Left hindlimb (tissue), 1 donor: ENCODE measurements around the gene IDH2.
"Not testable (repeated sequence)": the region's sequence is repeated elsewhere in the genome, so short reads cannot be mapped to it uniquely, and the experiment has no call there.

ENCODE experiments used
- DNase-seq: peaks from one replicate; pipeline ENCODE4 v3.0.0-alpha.2; 2018

IDH2 gene

DNA sequence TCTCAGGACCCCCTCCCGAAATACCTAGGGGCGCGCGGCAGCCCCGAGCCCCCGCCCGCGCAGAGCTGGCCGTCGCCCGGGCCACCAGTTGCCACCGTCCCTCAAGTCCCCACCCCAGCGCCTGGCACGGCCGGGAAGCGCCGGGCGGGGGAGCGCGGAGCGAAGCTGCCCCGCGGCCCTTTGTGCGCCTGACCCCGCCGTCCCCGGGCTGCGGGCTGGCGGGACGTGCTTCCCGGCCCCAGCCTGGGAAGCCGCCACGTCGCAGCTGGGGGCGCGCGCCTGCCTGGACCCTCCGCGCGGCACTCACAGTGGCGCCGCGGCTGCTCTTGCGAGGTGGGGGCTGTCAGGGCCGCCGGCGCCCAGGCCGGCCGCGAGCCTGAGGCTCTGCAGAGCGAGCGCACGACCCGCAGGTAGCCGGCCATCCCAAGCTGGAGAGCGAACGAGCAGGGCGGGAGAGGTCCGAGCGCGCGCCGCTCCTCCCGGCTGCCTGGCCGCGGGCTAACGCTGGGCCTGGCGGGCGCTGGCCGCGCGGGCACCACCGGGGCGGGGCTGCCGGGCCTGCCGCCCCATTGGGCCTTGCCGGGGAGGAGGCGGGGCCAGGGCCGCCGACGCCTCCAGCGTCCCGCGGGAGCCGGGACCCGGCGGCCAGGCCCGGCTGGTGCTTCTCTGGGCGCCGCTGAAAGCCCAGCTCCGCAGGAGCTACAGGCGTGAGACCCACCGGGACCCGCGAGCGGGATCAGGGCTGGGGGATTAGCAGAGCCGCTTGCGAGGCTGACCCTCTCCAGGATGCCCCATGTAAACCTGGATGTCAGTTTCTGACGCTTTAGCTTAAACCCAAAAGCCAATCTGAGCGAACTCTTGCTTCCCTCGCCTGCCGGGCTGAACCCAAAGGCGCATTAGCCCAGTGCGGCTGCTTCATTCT lies at the start of gene IDH2:
Gene IDH2, minus strand, starts transcription at position 500 of the 922 bp plus-strand sequence. Its CDS starts 78 bp downstream, at position 422.
- DNase-seq: peak; percentile 87

DNA sequence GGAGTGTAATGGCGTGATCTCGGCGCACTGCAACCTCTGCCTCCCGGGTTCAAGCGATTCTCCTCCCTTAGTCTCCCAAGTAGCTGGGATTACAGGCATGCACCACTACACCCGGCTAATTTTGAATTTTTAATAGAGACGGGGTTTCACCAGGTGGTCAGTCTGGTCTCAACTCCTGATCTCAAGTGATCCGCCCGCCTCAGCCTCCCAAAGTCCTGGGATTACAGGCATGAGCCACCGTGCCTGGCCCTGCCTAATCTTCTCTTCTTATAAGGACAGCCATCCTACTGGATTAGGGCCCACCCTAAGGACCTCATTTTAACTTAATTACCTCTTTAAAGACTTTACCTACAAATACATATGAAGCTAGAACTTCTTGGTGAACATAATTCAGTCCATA lies 48.3 kb upstream of the IDH2 start:
- not testable (repeated sequence) for DNase-seq

DNA sequence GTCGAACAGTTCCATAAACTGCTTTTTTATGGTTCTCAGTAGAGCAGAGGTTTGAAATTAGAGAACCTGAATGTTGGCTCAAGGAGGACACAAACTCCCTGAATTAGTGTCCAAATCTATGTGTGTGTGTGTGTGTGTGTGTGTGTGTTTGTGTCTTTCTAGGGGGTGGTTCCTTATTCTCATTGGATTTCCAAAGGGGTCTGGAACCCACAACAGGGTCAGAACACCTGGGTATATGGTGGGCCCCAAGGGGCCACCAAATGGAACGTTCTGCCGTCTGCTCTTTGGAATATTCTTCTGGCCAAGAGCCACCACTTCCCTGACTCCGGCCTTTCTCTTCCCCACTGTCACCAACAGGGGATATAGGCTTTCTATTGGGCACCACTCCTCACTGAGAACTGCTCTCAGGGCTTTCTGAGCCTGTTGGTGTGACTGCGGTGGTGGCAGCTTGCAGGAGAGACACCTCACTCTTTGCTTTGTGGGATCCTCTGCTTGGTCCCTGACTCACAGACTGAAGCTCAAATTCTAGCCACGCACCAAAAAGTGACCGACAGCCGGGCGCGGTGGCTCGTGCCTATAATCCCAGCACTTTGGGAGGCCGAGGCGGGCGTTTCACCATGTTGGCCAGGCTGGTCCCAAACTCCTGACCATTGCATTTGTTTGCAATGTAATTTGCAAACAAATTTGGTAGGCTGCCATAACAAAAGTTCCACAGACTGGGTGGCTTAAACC lies 47.5 kb upstream of the IDH2 start:
- no peak for DNase-seq

DNA sequence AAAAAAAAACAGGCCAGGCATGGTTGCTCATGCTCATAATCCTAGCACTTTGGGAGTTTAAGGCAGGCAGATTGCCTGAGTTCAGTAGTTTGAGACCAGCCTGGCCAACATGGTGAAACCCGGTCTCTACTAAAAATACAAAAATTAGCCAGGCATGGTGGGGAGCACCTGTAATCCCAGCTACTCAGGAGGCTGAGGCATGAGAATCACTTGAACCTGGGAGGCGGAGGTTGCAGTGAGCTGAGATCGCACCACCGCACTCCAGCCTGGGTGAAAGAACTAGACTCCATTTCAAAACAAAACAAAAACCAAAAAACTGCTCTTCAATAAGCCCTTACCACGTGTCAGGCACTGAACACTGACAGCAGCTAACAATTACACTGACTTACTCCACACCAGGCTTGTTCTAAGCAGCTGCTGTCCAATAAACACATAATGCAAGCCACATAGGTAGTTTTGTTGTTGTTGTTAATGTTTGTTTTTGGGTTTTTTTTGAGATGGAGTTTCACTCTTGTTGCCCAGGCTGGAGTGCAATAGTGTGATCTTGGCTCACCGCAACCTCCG lies 44.0 kb upstream of the IDH2 start:
- DNase-seq: not testable (repeated sequence)

DNA sequence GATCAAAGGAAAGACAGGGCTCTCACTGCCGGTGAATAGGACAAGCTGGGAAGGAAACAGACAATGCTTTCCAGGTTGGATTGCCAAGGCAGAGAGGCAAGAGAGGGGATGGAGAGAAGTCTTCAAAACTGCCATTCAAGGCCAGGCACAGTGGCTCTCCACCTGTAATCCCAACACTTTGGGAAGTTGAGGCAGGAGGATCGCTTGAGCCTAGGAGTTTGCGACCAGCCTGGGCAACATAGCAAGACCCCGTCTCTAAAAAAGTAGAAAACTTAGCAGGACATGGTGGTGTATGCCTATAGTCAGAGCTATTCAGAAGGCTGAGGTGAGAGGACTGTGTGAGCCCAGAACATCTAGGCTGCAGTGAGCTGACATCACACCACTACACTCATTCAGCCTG lies 43.5 kb upstream of the IDH2 start:
- no peak for DNase-seq

DNA sequence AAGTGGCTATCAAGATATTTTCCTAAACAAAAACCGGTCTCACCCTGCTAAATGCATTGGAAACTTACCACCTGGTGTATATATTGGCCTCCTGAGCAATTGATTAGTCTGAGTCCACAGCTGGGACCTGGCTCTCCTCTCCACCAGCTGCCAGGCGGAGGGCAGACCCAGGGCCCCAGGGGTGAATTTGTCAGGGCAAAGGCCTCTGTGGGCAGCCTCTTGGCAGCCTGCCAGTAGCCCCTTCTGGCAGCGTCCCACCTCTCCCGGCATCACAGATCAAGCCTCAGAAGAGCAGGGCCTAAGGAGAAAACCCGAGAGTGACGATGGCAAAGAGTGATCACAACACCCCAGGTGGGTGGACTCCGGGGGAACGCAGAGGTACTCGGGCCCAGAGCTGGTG lies 43.0 kb upstream of the IDH2 start:
- DNase-seq: no peak

DNA sequence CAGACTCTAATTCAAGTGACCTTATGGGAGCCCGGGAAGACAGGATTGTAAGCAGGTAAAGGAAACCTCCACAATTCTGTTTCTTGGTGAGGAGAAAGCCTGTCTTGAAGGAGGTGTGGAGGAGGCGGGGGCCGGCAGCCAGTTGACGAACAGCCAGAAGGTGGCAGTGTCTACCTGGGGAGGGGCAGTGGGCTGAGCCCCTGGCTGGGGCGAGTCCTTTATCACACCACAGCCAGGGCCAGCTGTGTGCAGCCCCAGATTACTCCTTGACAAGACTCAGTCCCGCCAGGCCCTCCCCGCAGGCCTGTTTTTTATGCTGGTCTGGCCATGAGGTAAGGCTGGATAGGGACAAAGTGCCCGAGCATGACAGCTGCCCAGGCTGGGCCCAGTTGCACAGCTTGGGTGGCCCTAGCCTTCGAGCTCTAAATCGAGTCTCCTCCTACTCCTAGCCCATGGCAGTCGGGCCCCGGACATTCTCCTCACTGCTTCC lies 40.9 kb upstream of the IDH2 start:
- DNase-seq: peak; percentile 64

DNA sequence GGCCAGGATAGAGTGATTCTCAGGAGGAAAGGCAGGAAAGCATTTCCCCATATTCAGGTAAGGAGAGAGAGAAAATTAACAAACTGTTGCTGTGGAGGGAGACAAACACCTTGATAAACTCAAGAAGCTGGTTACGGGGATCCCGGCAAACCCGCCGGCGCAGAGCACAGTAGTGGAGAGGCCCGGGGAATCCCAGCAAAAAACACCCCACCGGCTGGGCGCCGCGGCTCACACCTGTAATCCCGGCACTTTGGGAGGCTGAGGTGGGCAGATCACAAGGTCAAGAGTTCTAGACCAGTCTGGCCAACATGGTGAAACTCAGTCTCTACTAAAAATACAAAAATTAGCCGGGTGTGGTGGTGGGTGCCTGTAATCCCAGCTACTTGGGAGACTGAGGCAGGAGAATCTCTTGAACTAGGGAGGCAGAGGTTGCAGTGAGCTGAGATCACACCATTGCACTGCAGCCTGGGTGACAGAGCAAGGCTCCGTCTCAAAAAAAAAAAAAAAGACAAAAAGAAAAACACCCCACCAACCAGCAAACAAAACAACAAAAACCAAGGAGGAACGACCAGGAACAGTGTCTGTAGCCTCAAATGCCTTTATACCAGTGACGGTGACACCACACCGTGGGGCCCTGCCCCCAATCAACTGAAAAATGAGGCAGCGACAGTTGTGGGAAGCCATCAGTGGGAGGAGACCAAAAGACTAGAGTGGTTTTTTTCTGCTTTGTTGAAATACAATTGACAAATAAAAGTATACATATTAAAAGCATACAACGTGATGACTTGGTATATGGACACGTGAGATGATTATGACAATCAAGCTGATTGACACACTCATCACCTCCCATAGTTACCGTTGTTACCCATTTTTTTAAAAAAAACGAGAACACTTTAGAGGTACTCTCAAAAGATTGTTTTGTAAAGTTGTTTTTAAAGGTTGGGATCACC lies 40.2 kb upstream of the IDH2 start:
- no peak for DNase-seq

DNA sequence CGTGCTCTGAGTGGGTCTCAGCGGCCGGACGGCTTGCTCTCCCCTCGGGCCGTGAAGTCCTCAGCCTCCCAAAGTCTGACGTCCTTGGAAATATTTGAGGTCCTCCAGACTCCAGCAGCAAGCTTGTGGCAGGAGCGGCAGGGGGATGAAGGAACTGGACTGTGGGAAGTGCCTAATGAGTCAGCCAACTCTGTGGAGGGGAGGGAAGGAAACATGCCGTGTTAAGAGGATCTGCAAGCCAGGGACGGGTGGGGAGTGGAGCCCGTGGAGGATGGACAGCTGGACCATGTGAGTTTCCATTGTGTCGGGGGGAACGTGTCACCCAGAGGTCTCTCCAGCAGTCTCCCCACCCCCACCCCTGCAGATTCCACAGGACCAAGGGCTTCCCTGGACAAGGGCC lies 39.4 kb upstream of the IDH2 start:
- DNase-seq: no peak

DNA sequence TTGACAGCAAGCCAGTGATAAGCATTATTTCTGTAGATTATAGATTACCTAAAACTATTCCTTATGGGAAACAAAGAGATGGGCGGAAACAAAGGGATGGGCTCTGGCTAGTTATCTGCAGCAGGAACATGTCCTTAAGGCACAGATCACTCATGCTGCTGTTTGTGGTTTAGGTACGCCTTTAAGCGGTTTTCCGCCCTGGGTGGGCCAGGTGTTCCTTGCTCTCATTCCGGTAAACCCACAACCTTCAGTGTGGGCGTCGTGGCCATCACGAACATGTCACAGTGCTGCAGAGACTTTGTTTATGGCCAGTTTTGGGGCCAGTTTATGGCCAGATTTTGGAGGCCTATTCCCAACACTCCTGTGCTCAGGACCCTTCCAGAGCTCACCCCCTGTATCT lies 37.3 kb upstream of the IDH2 start:
- DNase-seq: not testable (repeated sequence)

DNA sequence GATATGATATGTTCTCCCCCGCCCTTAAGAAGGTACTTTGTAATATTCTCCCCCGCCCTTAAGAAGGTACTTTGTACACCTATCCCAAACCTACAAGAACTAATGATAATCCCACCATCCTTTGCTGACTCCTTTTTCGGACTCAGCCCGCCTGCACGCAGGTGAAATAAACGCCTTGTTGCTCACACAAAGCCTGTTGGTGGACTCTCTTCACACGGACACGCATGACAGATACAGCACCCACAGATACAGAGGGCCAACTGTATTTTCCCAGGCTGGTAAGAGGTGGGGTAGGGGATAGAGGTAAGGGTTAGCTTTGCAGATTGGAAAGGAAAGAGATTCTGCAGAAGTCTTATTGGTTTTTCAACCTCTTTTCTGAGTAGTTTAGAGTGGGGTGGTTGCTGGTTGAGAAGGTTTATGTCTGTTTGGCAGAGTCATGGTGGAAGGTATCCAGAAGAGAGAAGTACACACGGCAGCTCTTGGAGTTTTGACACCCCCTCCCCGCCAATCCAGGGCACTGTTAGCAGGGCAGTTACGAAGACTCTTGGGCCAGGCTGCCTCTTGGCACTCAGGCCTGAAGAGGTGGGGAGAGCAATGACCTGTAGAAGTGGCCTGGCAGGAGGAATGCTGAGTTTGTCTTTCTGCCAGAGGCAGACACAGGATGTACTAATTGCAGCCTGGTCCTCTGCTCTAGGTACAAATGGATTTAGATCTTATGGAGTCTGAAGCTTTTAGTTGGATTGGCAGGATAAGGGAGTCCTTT lies 36.0 kb upstream of the IDH2 start:
- no peak for DNase-seq

DNA sequence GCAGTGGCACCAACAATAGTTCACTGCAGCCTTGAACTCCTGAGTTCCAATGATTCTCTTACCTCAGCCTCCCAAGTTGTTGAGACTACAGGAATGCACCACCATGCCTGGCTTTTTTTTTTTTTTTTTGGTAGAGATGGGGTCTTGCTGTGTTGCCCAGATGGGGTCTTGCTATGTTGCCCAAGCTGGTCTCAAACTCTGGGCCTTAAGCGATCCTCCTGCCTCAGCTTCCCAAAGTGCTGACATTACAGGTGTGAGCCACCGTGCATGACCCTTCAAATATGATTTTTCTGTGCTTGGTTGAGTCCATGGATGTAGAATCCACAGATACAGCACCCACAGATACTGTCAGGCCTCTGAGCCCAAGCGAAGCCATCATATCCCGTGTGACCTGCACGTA lies 30.2 kb upstream of the IDH2 start:
- no peak for DNase-seq

DNA sequence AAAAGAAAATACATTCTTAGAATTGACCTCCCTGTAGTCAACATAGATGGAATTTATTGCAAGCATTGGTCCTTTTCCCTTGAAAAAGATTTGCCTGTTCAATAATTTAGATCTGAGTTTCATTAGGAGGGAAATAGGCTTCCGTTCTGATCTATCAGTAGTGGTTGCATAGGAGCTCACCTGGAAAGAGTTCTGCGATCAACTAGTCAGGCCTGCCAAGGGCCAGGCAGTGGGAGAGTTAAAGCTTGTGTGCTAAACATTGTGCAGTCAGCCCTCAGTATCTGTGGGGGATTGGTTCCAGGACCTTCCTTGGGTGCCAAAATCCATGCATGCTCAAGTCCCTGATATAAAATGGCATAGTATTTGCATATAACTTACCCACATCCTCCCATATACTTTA lies 29.6 kb upstream of the IDH2 start:
- no peak for DNase-seq

DNA sequence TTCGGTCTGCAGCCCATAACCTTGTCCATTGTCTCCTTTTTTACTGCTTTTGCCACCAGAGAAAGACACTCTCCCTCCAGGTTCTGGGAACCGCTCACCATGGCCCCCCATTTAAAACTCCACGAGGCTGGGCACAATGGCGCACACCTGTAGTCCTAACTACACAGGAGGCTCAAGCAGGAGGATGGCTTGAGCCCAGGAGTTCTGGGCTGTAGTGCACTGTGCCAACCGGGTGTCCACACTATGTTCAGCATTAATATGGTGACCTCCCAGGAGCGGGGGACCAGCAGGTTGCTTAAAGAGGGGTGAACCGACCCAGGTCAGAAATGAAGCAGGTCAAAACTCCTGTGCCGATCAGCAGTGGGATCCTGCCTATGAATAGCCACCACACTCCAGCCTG lies 28.0 kb upstream of the IDH2 start:
- no peak for DNase-seq

DNA sequence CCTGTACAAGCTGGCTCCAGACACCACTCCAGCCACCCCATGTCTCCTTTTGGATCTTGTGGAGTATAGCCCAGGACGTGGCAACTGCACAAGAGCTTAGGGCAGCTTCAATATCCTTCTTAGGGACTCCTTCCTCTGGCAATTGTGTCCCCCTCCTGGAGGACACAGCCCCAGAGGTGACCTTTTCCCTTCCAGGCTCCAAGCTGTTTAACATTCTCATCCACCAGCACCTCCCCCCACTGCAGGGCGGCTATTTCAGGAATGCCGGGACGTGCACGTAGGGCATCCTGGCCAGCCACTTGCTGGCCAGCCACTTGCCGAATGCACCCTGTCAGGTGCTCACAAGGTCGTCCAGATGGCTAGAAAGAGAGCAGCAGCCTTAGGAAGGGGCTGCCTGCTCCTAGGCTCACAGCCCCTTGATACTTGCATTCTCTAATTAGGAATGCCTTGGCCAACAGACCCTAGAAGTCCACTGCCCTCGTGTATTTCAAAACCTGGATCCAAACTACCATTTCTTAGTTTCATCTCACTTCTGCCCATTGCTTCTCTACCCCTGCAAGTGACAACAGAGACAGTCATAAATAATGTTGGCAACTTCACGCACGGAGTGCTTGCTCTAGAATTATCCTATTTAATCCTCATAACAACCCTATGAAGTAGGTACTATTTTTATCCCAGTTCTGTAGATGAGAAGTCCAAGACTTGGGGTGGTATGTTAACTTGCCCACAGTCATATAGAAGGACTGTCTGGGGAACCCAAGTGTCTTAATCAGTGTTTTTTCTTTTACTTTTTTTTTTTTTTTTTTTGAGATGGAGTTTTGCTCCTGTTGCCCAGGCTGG lies 24.5 kb upstream of the IDH2 start:
- no peak for DNase-seq

DNA sequence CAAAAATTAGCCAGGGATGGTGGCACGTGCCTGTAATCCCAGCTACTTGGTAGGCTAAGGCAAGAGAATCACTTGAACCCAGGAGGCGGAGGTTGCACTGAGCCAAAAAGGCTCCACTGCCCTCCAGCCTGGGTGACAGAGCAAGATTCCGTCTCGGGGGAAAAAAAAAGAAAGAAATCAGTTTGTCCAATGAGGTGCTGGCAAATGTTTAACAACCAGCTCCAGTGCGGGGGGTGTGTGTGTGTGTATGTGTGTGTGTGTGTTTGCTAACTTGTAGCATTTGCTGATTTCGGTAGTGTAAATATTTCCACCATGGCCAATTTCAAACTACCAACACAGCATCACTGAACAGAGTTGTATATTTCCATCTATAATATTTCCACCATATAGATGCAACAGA lies 23.8 kb upstream of the IDH2 start:
- DNase-seq: no peak

DNA sequence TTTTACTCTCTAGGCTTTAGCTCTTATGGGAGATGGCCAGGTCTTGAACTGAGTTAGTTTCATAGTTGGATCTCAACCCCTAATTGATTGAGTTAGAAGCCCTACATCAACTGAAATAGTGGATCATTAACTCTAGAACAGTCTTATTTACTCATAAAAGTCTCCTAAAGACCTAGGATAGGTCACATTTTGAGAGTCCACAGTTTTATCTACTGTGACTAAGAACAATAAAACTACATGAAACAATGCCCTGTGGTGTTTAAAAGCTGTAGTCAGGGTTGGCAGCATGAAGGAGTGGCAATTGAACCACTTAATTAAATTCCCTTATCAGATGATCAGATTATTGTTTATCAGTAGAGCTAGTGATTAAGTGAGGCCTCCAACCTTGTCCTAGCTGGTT lies 22.2 kb upstream of the IDH2 start:
- DNase-seq: no peak

DNA sequence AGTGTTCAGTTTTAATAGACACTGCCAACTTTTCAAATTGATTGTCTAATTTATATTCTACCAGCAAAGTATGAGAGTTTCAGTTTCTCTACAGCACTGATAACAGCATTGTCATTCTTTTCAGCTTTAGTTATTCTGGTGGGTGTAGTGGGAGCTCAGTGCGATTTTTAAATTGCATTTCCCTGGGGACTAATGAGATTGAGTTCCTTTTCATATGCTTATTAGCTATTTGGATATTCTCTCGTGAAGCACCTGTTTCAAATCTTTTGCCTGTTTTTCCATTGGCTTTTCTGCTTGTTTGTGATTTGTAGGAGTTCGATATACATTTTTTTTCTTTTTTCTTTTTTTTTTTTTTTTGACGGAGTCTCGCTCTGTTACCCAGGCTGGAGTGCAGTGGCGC lies 18.8 kb upstream of the IDH2 start:
- DNase-seq: no peak

DNA sequence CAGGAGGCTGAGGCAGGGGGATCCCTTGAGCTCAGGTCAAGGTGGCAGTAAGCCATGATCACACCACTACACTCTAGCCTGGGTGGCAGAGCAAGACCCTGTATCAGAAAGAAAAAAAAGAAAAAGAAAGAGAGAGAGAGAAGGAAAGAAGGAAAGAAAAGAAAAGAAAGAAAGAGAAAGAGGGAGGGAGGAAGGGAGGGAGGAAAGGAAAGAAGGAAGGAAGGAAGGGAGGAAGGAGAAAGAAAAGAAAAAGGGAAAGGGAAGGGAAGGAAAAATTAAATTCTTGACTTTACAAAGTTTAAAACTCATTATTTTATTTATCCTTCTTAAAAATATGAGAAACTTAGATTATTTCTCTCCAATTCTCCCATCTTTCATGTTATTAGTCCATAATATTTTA lies 17.1 kb upstream of the IDH2 start:
- DNase-seq: no peak

DNA sequence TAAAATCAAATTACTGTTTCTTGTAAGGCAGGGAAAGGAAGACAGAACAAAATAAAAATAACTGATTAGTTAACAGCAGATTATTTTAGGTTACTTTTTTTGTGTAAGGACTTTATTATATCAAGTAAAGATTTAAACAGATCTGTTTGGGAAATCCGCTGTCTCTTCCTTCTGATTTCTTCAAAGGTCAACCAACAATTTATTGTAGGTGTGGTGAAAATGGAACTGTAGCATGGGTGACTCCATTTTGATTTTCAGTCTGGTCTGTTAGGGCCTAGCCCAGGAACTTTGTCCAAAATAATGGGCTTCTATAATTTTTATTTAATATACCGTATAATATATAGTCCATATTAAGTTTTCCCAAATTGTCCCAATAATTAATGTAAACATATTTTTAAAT lies 13.5 kb upstream of the IDH2 start:
- no peak for DNase-seq

DNA sequence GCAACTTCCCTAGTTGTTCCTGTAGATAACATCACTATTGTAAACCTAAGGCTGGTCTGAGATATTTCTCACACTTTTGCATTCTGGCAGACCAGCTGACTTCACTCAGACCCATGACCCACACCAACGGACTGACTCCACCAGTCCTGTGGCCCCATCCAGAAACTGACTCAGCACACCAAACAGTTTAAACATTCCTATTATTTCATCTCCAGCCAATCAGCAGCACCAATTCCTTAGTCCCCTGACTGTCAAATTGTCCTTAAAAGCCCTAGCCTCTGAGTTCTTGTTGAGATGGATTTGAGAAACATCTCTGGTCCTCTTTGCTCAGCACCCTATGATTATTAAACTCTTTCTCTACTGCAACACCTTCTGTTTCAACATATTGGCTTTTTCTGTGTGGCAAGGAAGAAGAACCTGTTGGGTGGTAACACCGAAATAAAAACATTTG lies 12.2 kb upstream of the IDH2 start:
- no peak for DNase-seq
